CD14-positive monocyte (primary cell): ENCODE data around the gene SLC38A6. TPM values are rescaled to one million over a fixed set of nuclear protein-coding genes. Genes with fewer than 3 reads are reported as not detected.

Experiments
- DNase-seq, 3 donors: peaks; one replicate each; pipeline ENCODE4 v3.0.0-alpha.2; 2011 to 2022
- H2AFZ ChIP-seq: 2 replicates; pipeline ENCODE4 v1.6.0; 2012; ENCODE audit warnings: mild to moderate bottlenecking, low read depth, low read length, inconsistent platforms; ENCODE audit not compliant: insufficient read depth, poor library complexity, severe bottlenecking
- H3K27ac ChIP-seq, 2 donors: 1 replicate in 1 of 2; 2 replicates in 1 of 2; pipeline ENCODE4 v1.5.1; 2012 to 2013; ENCODE audit warnings: low read length in 2 of 2, control low read depth in 1 of 2, inconsistent platforms in 1 of 2, low read depth in 1 of 2, mild to moderate bottlenecking in 1 of 2
- H3K27me3 ChIP-seq, 2 donors: one replicate each; pipeline versions ENCODE4 v1.6.0 to v1.6.1; 2011 to 2013; ENCODE audit warnings: low read length in 2 of 2; ENCODE audit not compliant: control insufficient read depth in 2 of 2, insufficient read depth in 2 of 2
- H3K36me3 ChIP-seq, 2 donors: replicated peaks in 1 of 2; 1 replicate in 1 of 2; 2 replicates in 1 of 2; pipeline versions ENCODE4 v1.5.1 to v1.6.1; 2012 to 2013; ENCODE audit warnings: low read length in 2 of 2, control low read depth in 1 of 2, inconsistent platforms in 1 of 2, mild to moderate bottlenecking in 1 of 2; ENCODE audit not compliant: insufficient read depth in 2 of 2, control insufficient read depth in 1 of 2
- H3K4me1 ChIP-seq, 2 donors: 1 replicate in 1 of 2; 2 replicates in 1 of 2; pipeline versions ENCODE4 v1.5.1 to v1.6.1; 2012 to 2013; ENCODE audit warnings: low read length in 2 of 2, control low read depth in 1 of 2, inconsistent platforms in 1 of 2, mild to moderate bottlenecking in 1 of 2, moderate library complexity in 1 of 2; ENCODE audit not compliant: insufficient read depth in 2 of 2, control insufficient read depth in 1 of 2
- H3K4me2 ChIP-seq: replicated peaks from 2 replicates; pipeline ENCODE3; 2012; ENCODE audit warnings: low read length, moderate library complexity, mild to moderate bottlenecking; ENCODE audit not compliant: poor library complexity, severe bottlenecking; ENCODE audit errors: extremely low read depth
- H3K4me3 ChIP-seq, 3 experiments: fragments of 200-600 bp in 1 of 3; sonication (generic) in 1 of 3; replicated peaks in 1 of 3; 1 replicate in 2 of 3; 2 replicates in 1 of 3; pipeline ENCODE4 v1.5.1; 2011 to 2013; ENCODE audit warnings: low read length in 3 of 3, mild to moderate bottlenecking in 3 of 3, control low read depth in 2 of 3, low read depth in 2 of 3, inconsistent platforms in 1 of 3, moderate library complexity in 1 of 3
- H3K79me2 ChIP-seq: 2 replicates; pipeline ENCODE4 v1.6.0; 2012; ENCODE audit warnings: mild to moderate bottlenecking, control low read depth, inconsistent platforms, low read length, moderate library complexity; ENCODE audit not compliant: insufficient read depth
- H3K9ac ChIP-seq: 2 replicates; pipeline ENCODE4 v1.6.0; 2017; ENCODE audit warnings: low read length, mild to moderate bottlenecking; ENCODE audit not compliant: insufficient read depth, poor library complexity, severe bottlenecking
- H3K9me3 ChIP-seq, 2 donors: replicated peaks in 1 of 2; 1 replicate in 1 of 2; 2 replicates in 1 of 2; pipeline versions ENCODE4 v1.5.1 to v1.6.1; 2012 to 2013; ENCODE audit warnings: low read length in 2 of 2, control low read depth in 1 of 2; ENCODE audit not compliant: control insufficient read depth in 1 of 2, insufficient read depth in 1 of 2
- H4K20me1 ChIP-seq: 2 replicates; pipeline ENCODE4 v1.6.0; 2012; ENCODE audit warnings: mild to moderate bottlenecking, low read length, control low read depth, moderate library complexity; ENCODE audit not compliant: insufficient read depth
- H3K27ac Mint-ChIP-seq, 7 donors: one replicate each; pipeline ENCODE4 v1.8.0; 2020; ENCODE audit warnings: mild to moderate bottlenecking in 7 of 7, mixed read lengths in 7 of 7, moderate library complexity in 6 of 7, inconsistent platforms in 2 of 7
- H3K27me3 Mint-ChIP-seq, 3 donors: one replicate each; pipeline ENCODE4 v1.8.0; 2021 to 2022; ENCODE audit warnings: low read depth in 3 of 3, mild to moderate bottlenecking in 3 of 3, mixed read lengths in 3 of 3, moderate library complexity in 3 of 3, inconsistent platforms in 1 of 3
- H3K36me3 Mint-ChIP-seq, 2 donors: one replicate each; pipeline ENCODE4 v1.8.0; 2020; ENCODE audit warnings: mixed read lengths in 2 of 2, inconsistent platforms in 1 of 2, mild to moderate bottlenecking in 1 of 2
- H3K4me1 Mint-ChIP-seq: one replicate; pipeline ENCODE4 v1.8.0; 2020; ENCODE audit warnings: mild to moderate bottlenecking, mixed read lengths
- H3K4me3 Mint-ChIP-seq, 2 donors: one replicate each; pipeline ENCODE4 v1.8.0; 2020; ENCODE audit warnings: mild to moderate bottlenecking in 2 of 2, mixed read lengths in 2 of 2, moderate library complexity in 1 of 2
- H3K9me3 Mint-ChIP-seq, 7 donors: one replicate each; pipeline ENCODE4 v1.8.0; 2020 to 2022; ENCODE audit warnings: mixed read lengths in 7 of 7, mild to moderate bottlenecking in 6 of 7, moderate library complexity in 6 of 7, inconsistent platforms in 2 of 7
- WGBS: methylation state at CpG from one replicate; pipeline ENCODE4 v1.1.5; 2013; ENCODE audit warnings: missing lambda C conversion rate; ENCODE audit not compliant: insufficient coverage; 5-methylcytosine and 5-hydroxymethylcytosine counted together
- intact Hi-C, 2 donors: fragments of 100-400 bp; cut with micrococcal nuclease; formaldehyde crosslinking; loops; one replicate each; pipeline versions ENCODE4 v1.15.0 to v1.15.1; 2023
- polyA plus RNA-seq, 3 donors: library from polyadenylated mRNA; depleted of rRNA in 1 of 3; unstranded in 2 of 3; stranded (reverse) in 1 of 3; fragments of 300-500 nt in 2 of 3; fragments of >200 nt in 1 of 3; fragmentation: Illumina TruSeq in 2 of 3; gene quantifications; 1 replicate in 2 of 3; 2 replicates in 1 of 3; pipeline ENCODE4 v1.2.3, GENCODE V29; 2012 to 2021
- TF ChIP-seq, protein P1 (sequence below): fragments of 200-600 bp; IDR thresholded peaks from one replicate; pipeline ENCODE4 v1.8.0; 2022; ENCODE audit warnings: antibody characterized with exemption, mild to moderate bottlenecking

SLC38A6 gene
- polyA plus RNA-seq, 3 donors: 10.3 to 15.9 (median 14.0) TPM

GRCh38 chr14:60944204-60944603 is 36.8 kb upstream of the SLC38A6 start:
- intact Hi-C loops: no loop called here
- no peaks in the 10 kb centered on the region for H3K79me2 ChIP-seq

GRCh38 chr14:60945984-60946383 is 35.1 kb upstream of the SLC38A6 start:
- no peaks in the 10 kb centered on the region for H3K79me2 ChIP-seq
- H4K20me1 ChIP-seq: no peaks in the 10 kb centered on the region
- Mint-ChIP-seq H3K9me3 (peaks cover 0 to 7% (median 0%) of the 10 kb centered on the region in 7 donors), H3K4me1 (peaks cover 16% of the 10 kb centered on the region), H3K4me3 (no peak overlapping the region), H3K36me3 (peaks cover 0 to 2% of the 10 kb centered on the region in 2 donors), H3K27ac (peak overlapping the region in 4 of 7 donors; percentile 8 to 65 (median 31)), H3K27me3 (peaks cover 0 to 2% (median 1%) of the 10 kb centered on the region in 3 donors)
- peak overlapping the region; percentile 14 for H3K4me2 ChIP-seq
- H3K4me3 ChIP-seq: no peak overlapping the region
- H3K36me3 ChIP-seq: no peaks in the 10 kb centered on the region
- peaks cover 6 to 9% of the 10 kb centered on the region in 2 donors for H3K4me1 ChIP-seq
- no peaks in the 10 kb centered on the region for H3K27me3 ChIP-seq
- TF ChIP-seq, protein P1, sequence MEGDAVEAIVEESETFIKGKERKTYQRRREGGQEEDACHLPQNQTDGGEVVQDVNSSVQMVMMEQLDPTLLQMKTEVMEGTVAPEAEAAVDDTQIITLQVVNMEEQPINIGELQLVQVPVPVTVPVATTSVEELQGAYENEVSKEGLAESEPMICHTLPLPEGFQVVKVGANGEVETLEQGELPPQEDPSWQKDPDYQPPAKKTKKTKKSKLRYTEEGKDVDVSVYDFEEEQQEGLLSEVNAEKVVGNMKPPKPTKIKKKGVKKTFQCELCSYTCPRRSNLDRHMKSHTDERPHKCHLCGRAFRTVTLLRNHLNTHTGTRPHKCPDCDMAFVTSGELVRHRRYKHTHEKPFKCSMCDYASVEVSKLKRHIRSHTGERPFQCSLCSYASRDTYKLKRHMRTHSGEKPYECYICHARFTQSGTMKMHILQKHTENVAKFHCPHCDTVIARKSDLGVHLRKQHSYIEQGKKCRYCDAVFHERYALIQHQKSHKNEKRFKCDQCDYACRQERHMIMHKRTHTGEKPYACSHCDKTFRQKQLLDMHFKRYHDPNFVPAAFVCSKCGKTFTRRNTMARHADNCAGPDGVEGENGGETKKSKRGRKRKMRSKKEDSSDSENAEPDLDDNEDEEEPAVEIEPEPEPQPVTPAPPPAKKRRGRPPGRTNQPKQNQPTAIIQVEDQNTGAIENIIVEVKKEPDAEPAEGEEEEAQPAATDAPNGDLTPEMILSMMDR: no peak
- H3K27ac ChIP-seq: peak overlapping the region in 1 of 2 donors; percentile 32
- intact Hi-C loops: no loop called here
- H2AFZ ChIP-seq: peak overlapping the region; percentile 55
- no peaks in the 10 kb centered on the region for H3K9me3 ChIP-seq
- DNase-seq: peak in 2 of 3 donors; percentile 3 to 7
- H3K9ac ChIP-seq: no peak overlapping the region
- WGBS: no CpG with 5 or more reads among the region's 1 CpG

More at GRCh38 chr14:60944204-60944603, 36.8 kb upstream of the SLC38A6 start:
- Histone ChIP-seq H3K9me3 (no peaks in the 10 kb centered on the region), H4K20me1 (no peaks in the 10 kb centered on the region), H2AFZ (no peak overlapping the region), H3K4me2 (no peak overlapping the region), H3K27ac (no peak overlapping the region), H3K4me3 (no peak overlapping the region), H3K4me1 (peaks cover 6 to 9% of the 10 kb centered on the region in 2 donors), H3K9ac (no peak overlapping the region), H3K27me3 (no peaks in the 10 kb centered on the region), H3K36me3 (no peaks in the 10 kb centered on the region)
- no peak overlapping the region for H3K27ac Mint-ChIP-seq
- H3K27me3 Mint-ChIP-seq: peaks cover 0 to 2% (median 1%) of the 10 kb centered on the region in 3 donors
- peaks cover under 1 to 2% of the 10 kb centered on the region in 2 donors for H3K36me3 Mint-ChIP-seq
- no CpG with 5 or more reads among the region's 4 CpGs for WGBS
- TF ChIP-seq, protein P1: no peak
- peaks cover 0 to 12% (median 4%) of the 10 kb centered on the region in 7 donors for H3K9me3 Mint-ChIP-seq
- peaks cover 16% of the 10 kb centered on the region for H3K4me1 Mint-ChIP-seq
- H3K4me3 Mint-ChIP-seq: no peak overlapping the region
- DNase-seq: no peak
